Left lung (tissue), 10 donors: ENCODE results near the gene HERC2. TPM values are rescaled to one million over a fixed set of nuclear protein-coding genes. Genes with fewer than 3 reads are reported as not detected.
A peak's percentile ranks its signal among the peaks of the same experiment; 100 is the strongest.

Experiments used
- ATAC-seq: fragments of 200-7000 bp; cut with Tn5 transposase; one replicate; pipeline ENCODE4 v1.9.1; 2020; ENCODE audit warnings: moderate library complexity
- DNase-seq, 4 donors: peaks; one replicate each; pipeline ENCODE4 v3.0.0-alpha.2; 2013 to 2020
- H3K27ac ChIP-seq, 2 donors: fragments of 200-600 bp; sonication (generic) in 1 of 2; one replicate each; pipeline versions ENCODE4 v1.5.0 to v1.8.0; 2020 to 2021
- H3K27me3 ChIP-seq, 2 donors: fragments of 200-600 bp; sonication (generic) in 1 of 2; one replicate each; pipeline versions ENCODE4 v1.5.0 to v1.8.0; 2020 to 2021
- H3K36me3 ChIP-seq, 2 donors: fragments of 200-600 bp; sonication (generic) in 1 of 2; one replicate each; pipeline versions ENCODE4 v1.5.0 to v1.8.0; 2020 to 2021
- H3K4me1 ChIP-seq, 2 donors: fragments of 200-600 bp; one replicate each; pipeline ENCODE4 v1.8.0; 2021
- H3K4me3 ChIP-seq, 2 donors: fragments of 200-600 bp; sonication (generic) in 1 of 2; one replicate each; pipeline versions ENCODE4 v1.5.0 to v1.8.0; 2020 to 2021; ENCODE audit warnings: mild to moderate bottlenecking in 1 of 2
- H3K9me3 ChIP-seq, 2 donors: fragments of 200-600 bp; sonication (generic) in 1 of 2; one replicate each; pipeline versions ENCODE4 v1.5.0 to v1.8.0; 2020 to 2021
- intact Hi-C, 2 donors: fragments of 100-400 bp; cut with DNase I; formaldehyde crosslinking; loops; one replicate each; pipeline versions ENCODE4 v1.11.2 to v1.14.2; 2022
- polyA plus RNA-seq, 6 donors: library from polyadenylated mRNA; unstranded; fragments of 120-200 nt; gene quantifications; one replicate each; pipeline ENCODE4 v1.2.1, GENCODE V29; 2013; ENCODE audit not compliant: insufficient read length in 6 of 6
- total RNA-seq, 2 donors: library from RNA; stranded (reverse); fragmentation: NEBNext Ultra II Directional; extraction: Animal tissue kit (Norgen Biotek cat#: 25700); gene quantifications; one replicate each; pipeline ENCODE4 v1.2.1, GENCODE V29; 2021
- TF ChIP-seq, protein P1 (sequence below), 2 donors: fragments of 200-600 bp; sonication (generic) in 1 of 2; IDR thresholded peaks; one replicate each; pipeline versions ENCODE4 v1.5.0 to v1.8.0; 2021; ENCODE audit warnings: antibody characterized with exemption in 2 of 2
- donor health status: DM: no; HTN: yes; CAD: no.
- donor health status: DM: no; HTN: no; CAD: no.

The HERC2 gene
- total and polyA plus RNA-seq, 8 donors = 52.7 to 68.6 (median 56.4) TPM

DNA sequence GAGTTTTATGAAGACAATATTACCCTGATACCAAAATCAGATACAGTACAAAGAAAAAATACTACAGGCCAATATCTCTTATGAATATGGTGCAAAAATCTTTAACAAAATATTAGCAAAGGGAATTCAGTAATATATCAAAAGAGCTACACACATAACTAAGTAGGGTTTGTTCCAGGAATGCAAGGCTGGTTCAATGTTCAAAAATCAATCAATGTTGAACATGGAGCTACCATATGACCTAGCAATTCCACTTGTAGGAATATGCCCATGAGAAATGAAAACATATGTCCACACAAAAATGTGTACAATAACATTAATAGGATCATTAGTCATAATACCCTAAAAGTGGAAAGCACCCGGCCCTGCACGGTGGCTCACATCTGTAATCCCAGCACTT is 230.7 kb downstream of the HERC2 start:
- ATAC-seq = no peak

DNA sequence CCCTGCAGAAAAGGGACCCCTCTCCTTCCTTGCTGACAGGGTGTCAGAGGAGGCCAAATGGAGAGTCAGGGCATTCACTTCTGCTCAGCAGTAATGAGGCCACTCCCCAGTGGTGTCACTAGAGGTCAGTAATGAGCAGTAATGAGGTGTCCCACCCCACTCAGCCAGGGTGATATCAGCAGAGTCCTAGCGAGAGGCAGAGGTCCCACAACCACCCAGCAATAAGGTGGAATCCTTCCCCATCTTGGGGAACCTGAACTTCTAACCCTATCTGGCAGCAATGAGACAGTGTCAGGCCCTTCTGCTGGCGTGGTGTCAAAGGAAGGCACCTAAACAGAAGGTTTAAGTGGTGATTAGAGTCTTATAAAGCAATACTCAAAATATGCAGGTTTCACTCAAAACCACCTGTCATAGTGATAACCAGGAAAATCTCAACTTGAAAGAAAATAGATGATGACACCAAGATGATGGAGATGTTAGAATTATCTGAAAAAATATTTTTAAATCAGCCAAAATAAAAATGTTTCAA is 235.7 kb downstream of the HERC2 start:
- peak in 1 of 4 donors; percentile 48 for DNase-seq
- Histone ChIP-seq H3K4me3 (no peak overlapping the region), H3K9me3 (peaks cover 0 to 11% of the 10 kb centered on the region in 2 donors), H3K27ac (no peak overlapping the region), H3K27me3 (peaks cover 0 to 7% of the 10 kb centered on the region in 2 donors), H3K4me1 (no peaks in the 10 kb centered on the region), H3K36me3 (no peaks in the 10 kb centered on the region)
- intact Hi-C loops = no loop called here
- peak; percentile 100 for ATAC-seq
- TF ChIP-seq, protein P1, sequence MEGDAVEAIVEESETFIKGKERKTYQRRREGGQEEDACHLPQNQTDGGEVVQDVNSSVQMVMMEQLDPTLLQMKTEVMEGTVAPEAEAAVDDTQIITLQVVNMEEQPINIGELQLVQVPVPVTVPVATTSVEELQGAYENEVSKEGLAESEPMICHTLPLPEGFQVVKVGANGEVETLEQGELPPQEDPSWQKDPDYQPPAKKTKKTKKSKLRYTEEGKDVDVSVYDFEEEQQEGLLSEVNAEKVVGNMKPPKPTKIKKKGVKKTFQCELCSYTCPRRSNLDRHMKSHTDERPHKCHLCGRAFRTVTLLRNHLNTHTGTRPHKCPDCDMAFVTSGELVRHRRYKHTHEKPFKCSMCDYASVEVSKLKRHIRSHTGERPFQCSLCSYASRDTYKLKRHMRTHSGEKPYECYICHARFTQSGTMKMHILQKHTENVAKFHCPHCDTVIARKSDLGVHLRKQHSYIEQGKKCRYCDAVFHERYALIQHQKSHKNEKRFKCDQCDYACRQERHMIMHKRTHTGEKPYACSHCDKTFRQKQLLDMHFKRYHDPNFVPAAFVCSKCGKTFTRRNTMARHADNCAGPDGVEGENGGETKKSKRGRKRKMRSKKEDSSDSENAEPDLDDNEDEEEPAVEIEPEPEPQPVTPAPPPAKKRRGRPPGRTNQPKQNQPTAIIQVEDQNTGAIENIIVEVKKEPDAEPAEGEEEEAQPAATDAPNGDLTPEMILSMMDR (IDR thresholded peaks at IDR 0.05) = peak; percentile 58 to 71

More for the DNA sequence above, 230.7 kb downstream of the HERC2 start:
- no peak for DNase-seq
- H3K4me1 ChIP-seq = peaks cover 16 to 22% of the 10 kb centered on the region in 2 donors
- intact Hi-C loops = no loop called here
- H3K36me3 ChIP-seq = no peaks in the 10 kb centered on the region
- no peak overlapping the region for H3K27ac ChIP-seq
- H3K27me3 ChIP-seq = peaks cover 14 to 49% of the 10 kb centered on the region in 2 donors
- no peak overlapping the region for H3K4me3 ChIP-seq
- peaks cover 0 to 18% of the 10 kb centered on the region in 2 donors for H3K9me3 ChIP-seq
- TF ChIP-seq, protein P1 (IDR thresholded peaks at IDR 0.05) = no peak

DNA sequence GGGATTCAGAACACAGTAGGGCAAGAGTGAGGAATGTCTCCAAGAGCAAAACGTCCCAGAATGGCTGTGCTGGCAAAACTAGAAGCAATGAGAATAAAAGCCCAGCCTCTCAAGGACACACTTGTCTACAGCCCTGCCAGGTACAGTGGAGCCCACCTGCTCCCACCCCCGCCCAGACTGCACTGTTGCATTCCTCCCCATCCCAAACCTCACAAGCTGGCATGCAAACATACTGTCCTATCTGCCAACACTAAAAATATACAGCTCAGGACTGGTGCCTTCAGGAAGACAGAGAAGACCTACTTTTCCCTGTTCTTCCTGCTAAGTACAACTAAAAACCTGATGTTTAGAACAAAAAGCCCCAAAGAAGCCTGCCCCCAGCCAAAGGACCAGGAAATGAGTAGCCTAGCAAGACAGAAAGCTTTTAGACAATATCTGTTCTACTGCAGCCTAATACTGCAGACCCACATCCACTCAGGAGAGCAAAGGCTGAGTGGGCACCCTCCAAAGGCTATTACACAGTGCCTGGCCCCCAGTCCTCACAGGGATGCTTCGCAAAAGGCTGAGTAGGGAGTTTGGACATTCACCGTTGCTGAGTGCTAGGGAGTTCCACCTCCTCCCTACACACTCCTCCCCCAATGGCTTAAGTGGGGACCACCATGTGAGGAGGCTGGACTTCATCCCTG is 236.3 kb downstream of the HERC2 start:
- H3K4me1 ChIP-seq = no peaks in the 10 kb centered on the region
- ATAC-seq (peak; percentile 30), DNase-seq (no peak)
- intact Hi-C loops = no loop called here
- H3K27me3 ChIP-seq = peaks cover 0 to 7% of the 10 kb centered on the region in 2 donors
- no peaks in the 10 kb centered on the region for H3K36me3 ChIP-seq
- peaks cover 0 to 6% of the 10 kb centered on the region in 2 donors for H3K9me3 ChIP-seq
- TF ChIP-seq, protein P1 (IDR thresholded peaks at IDR 0.05) = no peak
- H3K4me3 ChIP-seq = no peak overlapping the region
- no peak overlapping the region for H3K27ac ChIP-seq

DNA sequence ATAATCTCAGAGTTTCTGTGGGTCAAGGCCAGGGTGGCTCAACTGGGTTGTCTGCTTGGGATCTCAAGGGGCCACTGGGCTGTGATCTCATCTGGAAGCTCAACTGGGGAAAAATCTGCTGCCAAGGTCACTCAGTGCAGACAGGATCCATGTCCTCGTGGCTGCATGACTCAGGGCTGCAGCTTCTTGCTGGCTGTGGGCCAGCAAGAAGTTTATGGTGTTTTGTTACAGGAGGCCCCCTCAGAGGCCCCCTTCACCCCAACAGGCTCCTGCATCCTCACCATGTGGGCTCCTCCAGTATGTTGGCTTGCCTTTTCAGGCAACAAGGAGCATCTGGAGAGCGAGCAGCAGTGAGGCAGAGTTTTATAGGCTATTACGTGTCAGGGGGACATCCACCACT is 237.4 kb downstream of the HERC2 start:
- no peak for DNase-seq
- H3K9me3 ChIP-seq = peaks cover 0 to 5% of the 10 kb centered on the region in 2 donors
- no peaks in the 10 kb centered on the region for H3K36me3 ChIP-seq
- no peak overlapping the region for H3K4me3 ChIP-seq
- H3K27me3 ChIP-seq = peaks cover 0 to 7% of the 10 kb centered on the region in 2 donors
- ATAC-seq = no peak
- H3K4me1 ChIP-seq = no peaks in the 10 kb centered on the region
- intact Hi-C loops = no loop called here
- no peak overlapping the region for H3K27ac ChIP-seq
- TF ChIP-seq, protein P1 (IDR thresholded peaks at IDR 0.05) = no peak

DNA sequence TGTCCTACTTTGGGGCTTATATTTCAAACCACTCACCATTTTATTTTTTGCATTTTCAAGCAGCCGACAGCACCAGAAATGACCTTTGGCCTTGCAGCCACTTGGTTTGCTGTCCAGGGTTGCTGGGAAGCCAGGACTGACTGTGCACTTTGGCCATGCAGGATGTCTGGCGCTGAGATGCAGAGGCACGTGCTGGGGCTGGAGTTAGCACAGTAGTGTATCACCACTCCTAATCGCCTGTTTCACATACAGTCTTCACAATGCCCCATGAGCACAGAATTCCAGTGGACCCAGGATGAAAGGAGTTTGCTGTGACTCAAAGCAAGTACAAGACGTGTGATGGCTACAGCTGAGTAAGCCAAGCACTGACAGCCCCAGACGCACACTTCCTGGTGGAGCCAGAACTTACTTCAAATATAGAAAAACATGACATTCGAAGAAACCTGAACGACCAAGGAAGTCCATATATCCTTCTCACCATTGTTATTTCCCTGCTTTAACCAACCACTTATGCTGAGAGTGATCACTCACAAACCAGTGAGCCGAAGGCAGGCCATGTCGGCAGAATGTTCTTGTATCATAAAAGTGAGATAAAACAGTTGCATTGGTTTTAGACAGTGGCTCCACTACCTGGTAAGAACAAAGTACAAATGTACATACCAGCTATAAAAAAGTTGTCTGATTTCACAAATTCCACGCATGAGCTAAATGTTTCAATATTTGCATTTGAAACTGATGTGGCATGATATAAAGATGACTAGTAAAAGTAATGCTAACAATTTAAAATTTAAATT is 238.9 kb downstream of the HERC2 start:
- no peaks in the 10 kb centered on the region for H3K4me1 ChIP-seq
- no peaks in the 10 kb centered on the region for H3K36me3 ChIP-seq
- H3K27ac ChIP-seq = no peak overlapping the region
- peaks cover 0 to 7% of the 10 kb centered on the region in 2 donors for H3K27me3 ChIP-seq
- intact Hi-C loops = no loop called here
- H3K9me3 ChIP-seq = no peaks in the 10 kb centered on the region
- DNase-seq (no peak), ATAC-seq (no peak)
- H3K4me3 ChIP-seq = no peak overlapping the region
- TF ChIP-seq, protein P1 (IDR thresholded peaks at IDR 0.05) = no peak
